NCI-H82 (cell line): Measurements from ENCODE around the gene KRT20.
"Not testable (repeated sequence)": the region's sequence is repeated elsewhere in the genome, so short reads cannot be mapped to it uniquely, and the experiment has no call there.

Experiments used
- DNase-seq: peaks from one replicate; lab custom pipeline; 2025; lab: John Stamatoyannopoulos, UW

The KRT20 gene

DNA sequence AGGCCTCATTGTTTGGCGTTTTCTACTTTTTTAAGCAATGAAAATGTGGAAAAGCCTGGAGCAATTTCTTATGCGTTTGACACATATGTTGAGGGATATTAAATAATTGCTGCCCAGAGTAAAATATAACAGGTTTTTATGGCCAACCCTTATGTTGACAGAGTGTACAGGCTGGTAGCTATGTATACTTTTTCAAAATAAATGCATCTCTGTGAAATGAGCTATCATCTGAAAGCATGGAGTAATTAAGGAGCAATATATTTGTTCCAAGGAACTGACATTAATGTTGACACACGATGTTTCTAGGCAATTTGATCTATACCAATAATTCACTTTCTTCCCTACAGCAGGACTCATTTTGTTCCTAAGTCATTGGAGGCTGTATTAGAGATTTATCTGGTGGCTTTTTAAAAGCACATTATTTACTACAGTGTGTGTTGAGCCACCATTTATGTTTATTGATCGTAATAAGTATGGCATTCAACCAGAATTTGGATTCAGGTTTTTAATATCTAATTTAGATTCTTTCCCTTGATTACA, 11.9 kb upstream of the KRT20 start:
- DNase-seq: no peak

DNA sequence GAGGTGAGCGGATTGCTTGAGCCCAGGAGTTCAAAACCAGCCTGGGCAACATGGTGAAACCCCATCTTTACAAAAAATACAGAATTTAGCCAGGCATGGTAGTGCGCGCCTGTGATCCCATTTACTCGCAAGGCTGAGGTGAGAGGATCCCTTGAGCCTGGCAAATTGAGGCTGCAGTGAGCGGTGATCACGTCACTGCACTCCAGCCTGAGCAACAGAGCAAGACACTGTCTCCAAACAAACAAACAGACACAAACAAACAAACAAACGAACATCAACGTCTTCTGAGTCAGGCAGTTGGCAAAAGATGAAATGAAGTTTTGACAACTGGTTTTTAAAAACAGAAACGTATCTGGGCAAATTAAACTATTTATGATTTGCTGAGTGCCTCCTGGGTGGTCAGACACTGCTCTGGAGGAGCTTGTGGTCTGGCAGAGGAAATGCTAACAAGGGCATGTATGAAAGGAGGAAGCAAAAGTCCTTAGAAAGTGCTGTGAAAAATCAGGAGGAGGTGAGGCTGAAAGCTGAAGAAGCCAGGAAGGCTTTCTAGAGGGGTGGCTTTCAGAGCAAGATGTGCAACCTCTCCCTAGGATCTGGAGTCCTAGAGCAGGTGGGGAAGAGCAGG, 10.2 kb upstream of the KRT20 start:
- no peak for DNase-seq

DNA sequence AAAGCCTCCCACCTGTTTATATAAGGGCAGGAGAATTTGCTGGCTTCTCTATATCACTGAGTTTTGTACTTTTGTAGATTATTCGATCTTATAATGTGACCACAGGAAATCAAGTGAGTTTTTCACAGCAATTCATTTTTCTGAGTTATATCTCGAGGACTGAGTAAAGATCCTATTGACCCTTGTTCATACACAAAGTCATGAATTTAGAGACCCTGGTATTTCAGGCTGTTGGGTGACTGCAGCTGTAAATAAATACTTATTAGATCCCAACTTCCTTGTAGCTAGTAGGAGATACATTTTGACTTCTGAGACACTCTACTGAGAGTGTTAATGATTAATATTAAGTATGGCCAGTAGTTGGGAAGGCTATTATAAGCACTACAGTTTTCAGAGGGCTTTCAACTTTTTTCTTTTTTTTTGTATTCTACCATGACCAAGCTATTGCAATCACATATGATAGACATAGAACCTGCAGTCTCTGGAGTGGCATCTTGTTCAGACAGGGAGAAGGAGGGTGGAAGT, 3.2 kb upstream of the KRT20 start:
- DNase-seq: no peak

DNA sequence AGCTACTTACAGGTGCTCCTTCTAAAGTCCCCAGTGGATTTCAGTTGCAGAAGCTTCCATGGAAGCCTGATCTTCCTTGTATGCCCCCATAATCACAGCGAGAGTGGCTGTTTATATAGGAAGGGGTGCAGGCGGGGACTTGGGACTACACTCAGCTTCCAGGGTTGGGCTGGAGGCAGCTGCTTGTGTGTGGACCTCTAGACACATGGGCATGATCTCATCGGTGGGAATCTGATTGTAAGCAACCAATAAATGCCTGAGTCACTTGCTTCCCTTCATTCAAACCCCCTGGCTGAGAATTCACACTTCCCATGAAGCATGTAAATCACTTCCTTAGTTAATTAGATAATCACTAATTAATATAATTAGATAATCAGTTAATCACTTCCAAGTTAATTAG, 1.0 kb upstream of the KRT20 start:
- peak; percentile 33 for DNase-seq

DNA sequence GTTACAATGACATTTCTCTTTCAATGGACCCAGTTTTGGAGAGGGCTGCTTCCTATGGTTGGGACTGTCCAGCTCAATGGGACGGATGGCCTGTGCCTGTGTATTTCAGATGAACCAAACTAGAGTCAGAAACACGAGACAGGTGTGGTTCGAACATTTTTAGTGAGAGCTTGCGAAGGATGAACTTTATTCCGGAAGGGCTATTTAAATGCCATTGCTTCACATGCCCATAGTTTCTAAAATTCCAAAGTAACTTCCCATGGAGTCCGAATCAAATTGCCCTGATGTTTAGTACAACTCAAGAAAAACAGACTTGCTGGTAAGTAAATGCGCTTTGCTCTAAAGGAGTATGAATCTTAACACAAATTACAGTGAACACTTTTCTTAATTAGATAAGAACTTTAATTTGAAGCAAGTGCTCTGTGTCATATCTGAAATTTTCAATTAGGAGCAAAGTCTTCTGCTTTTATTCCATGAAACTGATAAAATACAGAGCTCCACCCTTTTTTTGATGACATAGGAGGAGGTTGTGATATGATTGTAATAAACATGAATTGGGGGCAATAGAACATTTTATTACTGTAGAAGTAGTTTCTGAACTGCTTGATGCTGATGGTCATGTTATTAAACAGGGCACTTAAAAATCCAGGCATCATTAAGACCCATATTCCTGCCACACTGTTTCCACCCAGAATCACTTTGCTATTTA, 1.3 kb downstream of the KRT20 start:
- no peak for DNase-seq

DNA sequence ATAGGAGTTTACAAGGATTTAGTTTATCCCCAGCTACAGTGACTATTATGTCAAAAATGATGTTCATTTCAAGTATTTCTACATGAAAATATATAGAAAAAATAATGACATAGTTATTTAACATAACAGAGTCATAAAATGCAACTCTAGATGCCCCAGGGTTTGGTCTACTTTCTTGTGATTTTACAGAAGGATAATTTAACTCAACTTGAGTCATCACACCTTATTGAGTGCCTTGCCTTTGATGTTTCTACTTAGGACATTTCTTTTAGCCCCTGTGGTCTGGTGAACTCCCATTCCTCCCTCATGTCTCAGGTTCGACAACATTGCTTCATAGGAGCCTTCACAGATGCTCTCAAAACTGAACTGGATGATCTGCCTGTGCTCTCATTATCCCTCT, 2.0 kb downstream of the KRT20 start:
- DNase-seq: no peak

DNA sequence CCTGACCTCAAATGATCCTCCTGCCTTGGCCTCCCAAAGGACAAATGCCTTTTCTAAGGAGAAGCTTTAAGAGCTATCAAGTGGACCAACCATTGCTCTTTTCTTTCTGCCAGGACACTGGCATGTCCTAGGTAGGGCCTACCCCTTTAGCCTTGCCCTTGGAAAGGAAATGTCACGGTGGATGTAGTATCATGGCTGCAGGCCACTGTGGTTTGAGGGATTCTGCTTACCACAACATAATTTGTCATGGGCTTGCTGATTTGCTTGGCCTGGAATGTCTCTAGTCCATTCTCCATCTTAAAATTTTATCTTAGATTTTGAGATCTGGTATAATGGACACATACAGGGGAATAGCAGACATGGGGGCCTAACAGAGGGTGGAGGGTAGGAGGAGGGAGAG, 6.0 kb downstream of the KRT20 start:
- DNase-seq: no peak

DNA sequence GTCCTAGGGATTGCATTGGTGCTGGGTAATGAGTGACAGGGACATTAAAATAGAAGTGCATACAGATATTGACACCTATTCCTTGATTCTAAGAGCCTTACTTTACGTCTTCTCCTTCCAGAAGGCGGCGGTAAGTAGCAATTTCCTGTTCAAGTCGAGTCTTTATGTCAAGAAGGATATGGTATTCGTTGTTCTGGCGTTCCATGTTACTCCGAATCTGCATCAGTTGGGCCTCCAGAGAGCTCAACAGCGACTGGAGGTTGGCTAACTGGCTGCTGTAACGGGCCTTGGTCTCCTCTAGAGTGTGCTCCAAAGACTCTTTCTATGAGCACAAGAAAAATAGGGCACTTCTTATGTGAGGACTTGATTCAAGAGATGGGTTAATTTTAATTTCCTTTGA, 7.0 kb downstream of the KRT20 start:
- no peak for DNase-seq

DNA sequence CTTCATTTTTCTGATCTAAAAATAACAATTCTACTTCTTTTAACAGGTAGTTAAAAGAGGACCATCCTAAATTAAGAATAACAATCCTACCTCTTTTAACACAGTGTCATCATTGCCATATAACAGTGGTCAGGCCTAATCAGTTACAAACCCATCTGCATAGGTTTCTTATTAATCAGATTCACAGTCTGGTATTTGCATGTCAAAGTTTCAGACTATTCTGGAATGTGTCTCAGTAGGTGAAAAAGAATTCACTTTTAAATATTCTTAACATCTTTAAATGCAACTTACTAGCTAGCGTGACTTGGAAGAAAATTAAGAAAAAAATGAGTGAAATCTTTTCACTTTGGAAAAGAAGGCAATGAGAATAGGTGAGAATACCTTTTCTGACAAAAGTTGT, 11.2 kb downstream of the KRT20 start:
- no peak for DNase-seq

DNA sequence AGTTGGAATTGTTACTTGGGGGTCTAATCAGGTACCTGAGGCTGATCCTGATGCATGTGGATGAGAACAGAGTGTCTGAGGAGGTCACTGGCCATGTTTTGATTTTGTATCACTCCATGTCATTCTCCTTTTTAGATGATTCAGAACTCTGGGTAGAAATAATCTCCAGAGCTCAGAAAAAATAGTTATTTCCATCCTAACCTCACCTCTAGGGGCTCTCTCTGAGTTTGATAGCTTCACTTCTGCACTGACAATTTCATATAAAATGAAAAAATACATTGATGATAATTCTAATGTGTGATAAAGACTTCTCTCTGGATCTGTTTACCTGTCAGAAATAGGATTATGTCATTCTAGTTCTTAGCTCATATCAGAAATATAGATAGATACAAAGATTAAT, 11.8 kb downstream of the KRT20 start:
- no peak for DNase-seq

DNA sequence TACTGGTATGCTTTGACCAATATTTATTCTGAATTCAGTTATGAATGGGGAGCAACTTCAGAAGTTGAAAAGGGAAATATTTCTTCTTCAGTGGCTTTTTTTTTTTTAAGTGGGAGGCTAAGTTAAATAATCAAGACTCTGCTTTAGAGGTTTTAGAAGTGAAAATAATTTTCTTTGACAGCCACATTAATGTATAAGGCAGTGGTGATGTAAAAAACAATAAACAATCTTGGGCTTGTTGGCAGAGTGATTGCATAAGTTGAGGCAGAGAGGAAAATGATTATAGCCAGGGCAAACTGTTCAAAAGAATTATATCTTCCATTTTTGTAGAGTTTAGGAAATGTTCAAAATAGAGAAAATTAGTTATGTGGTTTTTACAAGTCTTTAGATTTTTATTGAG, 12.6 kb downstream of the KRT20 start:
- no peak for DNase-seq

DNA sequence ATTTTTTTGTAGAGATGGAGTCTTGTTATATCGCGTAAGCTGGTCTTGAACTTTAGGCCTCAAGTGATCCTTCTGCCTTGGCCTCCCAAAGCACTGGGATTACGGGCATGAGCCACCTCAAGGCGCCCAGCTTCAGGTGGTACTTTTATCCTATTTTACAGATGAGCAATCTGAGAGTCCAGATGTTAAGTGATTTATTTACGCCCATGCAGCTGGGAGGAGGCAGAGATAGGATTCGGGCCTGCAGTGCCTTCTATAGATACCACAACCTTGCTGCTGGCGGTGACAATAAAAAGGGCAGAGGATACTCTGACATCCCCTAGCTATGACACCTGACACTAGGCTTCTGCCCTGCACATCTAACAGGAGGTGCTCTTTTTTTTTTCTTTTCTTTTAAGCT, 13.7 kb downstream of the KRT20 start:
- DNase-seq: no peak

DNA sequence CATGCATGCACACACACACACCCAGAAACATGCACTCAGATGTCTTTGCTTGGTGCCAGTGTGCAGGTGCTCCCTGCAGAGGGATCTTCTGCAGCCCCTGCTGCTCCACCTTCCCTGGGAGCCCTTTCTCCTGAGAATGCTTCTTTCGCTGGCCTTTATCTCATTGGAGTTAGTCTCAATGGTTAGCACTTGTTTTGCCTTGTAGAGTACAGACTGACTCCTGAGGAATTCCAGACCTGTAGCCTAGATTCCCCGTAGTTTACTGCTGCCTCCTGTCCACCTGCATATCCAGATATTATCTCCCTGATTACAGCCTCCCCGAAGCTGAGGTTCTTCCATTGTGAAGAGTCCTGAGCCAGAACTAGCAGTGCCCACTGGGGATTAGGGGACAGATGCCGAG, 14.9 kb downstream of the KRT20 start:
- DNase-seq: no peak

DNA sequence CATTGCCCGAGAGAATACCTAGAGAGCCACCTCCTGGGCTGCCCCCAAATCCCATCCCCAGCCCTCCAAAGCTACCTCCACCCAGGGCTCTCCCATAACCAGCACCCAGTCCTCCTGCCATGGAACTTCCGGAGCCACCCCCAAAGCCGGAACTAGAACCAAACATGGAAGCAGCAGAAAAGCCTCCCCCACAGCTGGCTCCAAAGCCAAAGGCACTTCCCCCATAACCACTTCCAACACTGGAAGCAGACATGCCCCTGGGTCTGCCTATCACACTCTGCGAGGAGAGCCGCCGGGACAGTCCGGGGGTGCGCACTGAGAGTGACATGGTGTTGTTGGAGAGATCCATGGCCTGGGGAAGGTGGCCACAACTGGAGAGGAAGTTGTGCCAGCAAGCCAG, 18.2 kb downstream of the KRT20 start, which contains the start of gene KRT12:
Gene KRT12, minus strand, starts transcription at position 386 of the 400 bp plus-strand sequence. Its CDS starts 37 bp downstream, at position 349.
- DNase-seq: no peak

DNA sequence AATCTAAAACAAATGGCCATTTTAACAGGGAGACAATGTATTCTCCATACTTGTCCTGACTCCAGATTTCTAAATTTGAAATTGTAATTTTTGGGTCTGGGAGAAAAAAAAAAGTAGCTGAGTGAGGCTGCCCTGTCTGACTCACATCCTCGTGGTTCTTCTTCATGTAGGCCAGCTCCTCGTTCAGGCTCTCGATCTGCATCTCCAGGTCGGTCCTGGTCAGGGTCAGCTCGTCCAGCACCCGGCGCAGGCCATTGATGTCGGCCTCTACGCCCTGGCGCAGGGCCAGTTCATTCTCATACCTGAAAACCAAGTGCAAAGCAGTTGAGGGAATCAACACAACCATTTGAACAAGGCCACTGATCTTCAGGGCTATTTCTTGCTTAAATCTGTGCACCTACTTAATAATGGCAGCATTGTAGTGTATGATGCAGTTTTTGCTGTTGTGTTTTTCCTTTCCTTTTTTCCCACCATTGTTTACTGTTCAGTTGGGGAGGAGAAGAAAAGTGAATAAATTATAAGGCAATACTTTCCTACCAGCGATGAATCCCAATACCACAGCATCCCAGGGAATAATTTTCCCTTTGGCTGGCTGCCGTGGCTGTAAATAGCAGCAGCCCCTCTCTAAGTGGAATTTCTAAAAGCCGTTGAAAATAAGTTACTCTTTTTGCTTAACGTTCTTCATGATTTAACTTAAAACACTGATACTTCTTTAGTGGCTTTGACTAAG, 20.2 kb downstream of the KRT20 start:
- DNase-seq: no peak

DNA sequence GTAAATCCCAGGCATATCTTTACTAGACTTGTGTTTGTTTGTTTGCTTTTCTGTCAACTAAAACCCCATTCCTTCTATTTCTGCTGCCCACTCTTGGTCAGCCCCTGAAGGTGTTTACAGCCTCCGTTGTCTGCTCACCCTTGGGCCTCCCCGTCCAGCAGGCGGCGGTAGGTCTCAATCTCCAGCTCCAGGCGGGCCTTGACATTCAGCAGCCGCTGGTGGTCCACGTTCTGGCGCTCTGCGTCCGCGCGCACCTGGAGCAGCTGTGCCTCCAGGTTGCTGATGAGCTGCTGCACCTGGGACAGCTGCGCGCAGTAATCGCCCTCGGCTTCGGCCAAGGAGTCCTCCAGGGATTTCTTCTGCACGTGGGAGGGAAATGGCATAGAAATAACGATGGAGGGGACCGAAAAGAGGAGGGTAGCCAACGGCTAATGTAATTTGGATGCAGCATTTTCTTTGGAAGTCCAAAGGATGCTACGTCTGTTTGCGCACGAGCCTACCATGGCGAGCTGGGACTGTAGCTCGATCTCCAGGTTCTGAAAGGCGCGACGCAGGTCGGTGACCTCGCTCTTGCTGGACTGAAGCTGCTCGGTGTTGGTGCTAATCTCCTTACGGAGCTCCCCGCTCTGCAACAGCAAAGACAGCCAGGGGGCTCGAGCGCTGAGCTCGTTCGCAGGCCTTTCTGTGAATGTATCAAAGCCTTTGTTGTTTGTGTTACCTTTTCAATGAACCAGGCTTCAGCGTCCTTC, 21.9 kb downstream of the KRT20 start:
- DNase-seq: peak; percentile 67

DNA sequence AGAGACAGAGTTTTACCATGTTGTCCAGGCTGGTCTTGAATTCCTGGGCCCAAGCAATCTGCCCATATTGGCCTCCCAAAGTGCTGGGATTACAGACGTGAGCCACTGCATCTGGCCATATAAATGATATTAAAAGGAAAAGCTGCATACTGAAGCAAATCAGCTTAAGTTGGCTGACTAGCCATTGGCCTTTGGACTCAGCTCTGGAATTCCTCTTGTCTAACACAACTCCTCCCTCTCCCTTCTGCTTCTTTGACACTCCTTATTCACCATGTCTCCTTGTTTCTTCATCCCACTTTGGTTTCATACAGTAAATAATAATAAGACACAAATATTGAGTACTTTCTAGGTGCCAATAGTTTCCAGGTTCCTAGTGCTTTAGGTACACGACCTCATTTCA, 25.5 kb downstream of the KRT20 start:
- DNase-seq: peak; percentile 71

DNA sequence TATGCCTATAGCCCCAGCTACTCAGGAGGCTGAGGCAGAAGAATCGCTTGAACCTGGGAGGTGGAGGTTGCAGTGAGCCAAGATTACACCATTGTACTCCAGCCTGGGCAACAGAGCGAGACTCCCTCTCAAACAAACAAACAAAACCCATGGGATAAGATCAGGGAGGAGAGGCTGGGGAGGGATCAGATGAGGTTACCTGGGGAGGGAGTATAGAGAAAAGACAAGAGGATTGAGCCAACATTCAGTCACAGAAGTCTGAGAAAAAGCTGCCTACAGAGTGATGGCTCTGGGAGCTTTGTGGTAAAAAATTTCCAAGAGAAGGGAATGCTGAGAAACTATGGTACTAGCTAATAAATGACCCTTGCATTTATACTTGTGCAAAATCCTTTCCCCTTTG, 26.4 kb downstream of the KRT20 start:
- DNase-seq: not testable (repeated sequence)

DNA sequence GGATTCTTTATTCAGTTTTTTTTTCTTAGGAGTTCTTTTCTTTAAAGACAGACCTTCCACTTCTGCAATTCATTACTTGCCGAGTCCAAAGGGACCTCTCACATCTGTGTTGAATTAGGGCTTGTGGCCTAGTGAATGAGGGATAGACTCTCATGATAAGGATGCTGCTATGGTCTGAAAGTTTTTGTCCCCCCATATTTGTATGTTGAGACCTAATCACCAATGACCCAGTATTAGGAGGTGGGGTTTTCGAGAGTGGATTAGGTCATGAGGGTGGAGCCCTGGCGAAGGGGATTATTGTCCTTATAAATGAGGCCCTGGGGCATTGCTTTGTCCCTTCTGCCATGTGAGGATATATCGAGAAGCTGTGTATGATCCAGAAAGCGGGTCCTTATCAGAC, 27.5 kb downstream of the KRT20 start:
- DNase-seq: peak; percentile 44

DNA sequence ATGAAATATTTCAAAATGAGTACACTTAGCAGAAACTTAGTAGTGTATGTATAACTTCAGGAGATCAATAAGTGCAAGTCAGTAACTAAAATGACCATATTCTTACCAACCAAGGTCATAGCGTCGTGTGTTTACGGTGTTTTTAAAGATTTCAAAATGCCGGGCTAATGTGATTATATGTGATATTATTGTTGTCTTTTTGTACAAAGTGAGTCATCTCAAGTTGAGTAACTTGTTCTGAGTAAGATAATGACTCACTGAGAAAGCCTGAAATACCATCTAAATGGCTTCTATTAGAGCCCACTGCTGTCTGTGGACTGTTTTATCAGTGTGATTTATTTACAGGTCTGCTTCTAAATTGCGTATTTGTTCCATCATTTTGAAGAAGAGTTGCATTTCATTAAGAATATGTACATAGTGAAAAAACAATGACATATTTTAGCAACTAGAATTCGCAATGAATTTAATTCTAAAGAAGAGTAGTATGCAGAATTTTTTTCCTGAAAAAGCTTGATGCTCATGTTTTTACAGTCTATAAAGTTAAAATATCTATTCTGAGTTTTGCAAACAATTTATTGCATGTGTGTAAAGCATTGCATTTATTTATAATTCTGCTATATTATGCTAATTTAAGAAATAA, 30.7 kb downstream of the KRT20 start:
- DNase-seq: no peak

DNA sequence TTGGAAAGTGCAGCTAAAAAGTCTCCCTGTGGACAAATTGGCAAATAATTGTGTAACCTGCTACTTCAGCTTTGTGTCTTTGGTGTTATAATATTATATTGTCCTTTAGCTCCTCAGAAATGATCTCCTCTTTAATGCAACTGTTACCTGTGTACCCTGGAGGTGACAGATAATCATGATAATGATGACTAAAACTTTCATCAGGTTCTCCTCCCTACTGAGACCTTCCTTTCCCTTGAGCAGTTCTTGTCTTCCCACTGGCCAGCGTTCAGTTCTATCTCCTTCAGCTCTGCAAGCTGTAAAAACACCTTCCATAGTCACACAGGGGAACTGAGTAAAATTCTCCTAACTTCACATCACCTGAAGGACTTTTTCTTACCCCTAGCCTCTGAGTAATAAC, 32.7 kb downstream of the KRT20 start:
- no peak for DNase-seq
